ENCODE data around the gene USP35. TPM values are rescaled to one million over a fixed set of nuclear protein-coding genes. Genes with fewer than 3 reads are reported as not detected.

The USP35 gene, protein sequence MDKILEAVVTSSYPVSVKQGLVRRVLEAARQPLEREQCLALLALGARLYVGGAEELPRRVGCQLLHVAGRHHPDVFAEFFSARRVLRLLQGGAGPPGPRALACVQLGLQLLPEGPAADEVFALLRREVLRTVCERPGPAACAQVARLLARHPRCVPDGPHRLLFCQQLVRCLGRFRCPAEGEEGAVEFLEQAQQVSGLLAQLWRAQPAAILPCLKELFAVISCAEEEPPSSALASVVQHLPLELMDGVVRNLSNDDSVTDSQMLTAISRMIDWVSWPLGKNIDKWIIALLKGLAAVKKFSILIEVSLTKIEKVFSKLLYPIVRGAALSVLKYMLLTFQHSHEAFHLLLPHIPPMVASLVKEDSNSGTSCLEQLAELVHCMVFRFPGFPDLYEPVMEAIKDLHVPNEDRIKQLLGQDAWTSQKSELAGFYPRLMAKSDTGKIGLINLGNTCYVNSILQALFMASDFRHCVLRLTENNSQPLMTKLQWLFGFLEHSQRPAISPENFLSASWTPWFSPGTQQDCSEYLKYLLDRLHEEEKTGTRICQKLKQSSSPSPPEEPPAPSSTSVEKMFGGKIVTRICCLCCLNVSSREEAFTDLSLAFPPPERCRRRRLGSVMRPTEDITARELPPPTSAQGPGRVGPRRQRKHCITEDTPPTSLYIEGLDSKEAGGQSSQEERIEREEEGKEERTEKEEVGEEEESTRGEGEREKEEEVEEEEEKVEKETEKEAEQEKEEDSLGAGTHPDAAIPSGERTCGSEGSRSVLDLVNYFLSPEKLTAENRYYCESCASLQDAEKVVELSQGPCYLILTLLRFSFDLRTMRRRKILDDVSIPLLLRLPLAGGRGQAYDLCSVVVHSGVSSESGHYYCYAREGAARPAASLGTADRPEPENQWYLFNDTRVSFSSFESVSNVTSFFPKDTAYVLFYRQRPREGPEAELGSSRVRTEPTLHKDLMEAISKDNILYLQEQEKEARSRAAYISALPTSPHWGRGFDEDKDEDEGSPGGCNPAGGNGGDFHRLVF
- total RNA-seq, result 6.1 and 7.4 TPM in 2 replicates

GRCh38 chr11:78188286-78189173 is at the start of gene USP35, which contains the start of gene KCTD21:
USP35 (plus strand) TSS chr11:78188919; CDS start chr11:78196246, 7,327 bp downstream.
KCTD21 (minus strand) TSS chr11:78188626; CDS start chr11:78174554, 14,072 bp downstream.

DNA sequence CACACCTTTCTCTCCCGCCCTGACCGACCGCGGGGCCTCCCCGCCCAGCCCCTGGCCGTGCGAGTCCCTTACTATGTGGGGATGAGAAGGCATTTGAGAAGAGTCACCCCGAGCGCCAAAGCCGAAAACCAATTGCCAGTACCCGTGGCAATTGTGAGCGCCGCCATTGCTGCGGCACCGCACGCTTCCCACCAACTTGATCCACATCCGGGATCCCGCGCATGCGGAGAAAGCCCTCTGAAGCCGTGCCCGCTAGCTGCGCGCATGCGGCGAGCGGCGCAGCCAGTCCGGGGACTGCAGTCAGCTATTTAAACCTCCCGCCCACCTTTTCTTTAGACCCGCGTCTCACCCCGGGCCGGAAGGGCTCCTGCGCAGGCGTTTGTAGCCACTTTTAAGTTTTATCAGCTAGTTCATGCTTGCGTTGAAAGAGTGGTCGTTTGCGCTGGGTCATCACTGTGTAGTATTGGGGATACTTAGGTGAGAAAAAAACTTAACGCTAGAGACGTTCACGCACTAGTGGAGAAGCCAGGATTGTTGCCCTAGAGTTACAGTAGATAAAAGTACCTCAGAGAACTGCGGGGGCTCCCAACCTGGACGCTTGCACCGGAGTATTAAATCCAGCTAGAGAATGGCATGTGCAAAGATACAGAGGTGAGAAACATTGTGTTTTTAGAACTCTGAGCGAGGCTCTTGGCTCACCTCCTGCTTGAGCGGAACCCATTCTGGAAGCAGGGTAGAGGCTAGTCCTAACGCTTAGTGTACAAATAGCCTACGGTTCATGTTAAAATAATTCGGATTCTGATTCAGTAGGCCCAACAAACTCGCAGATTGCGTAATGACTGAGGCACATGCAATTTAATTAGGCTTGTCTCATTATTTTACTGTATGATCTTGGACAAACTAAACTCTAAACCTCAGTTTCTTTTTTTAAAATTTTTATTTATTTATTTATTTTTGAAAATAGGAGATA is 49.0 kb upstream of the USP35 start, which contains the start of gene ALG8:
ALG8 (minus strand) TSS at position 205 of the 970 bp plus-strand sequence; CDS start at position 167, 38 bp downstream.

Other genes with a start within 250 kb of the USP35 start
- gene INTS4, start 194.3 kb upstream of the USP35 start, total RNA-seq, result 20.8 and 22.0 TPM in 2 replicates
- gene KCTD14, start 165.6 kb upstream of the USP35 start, total RNA-seq, result 5.9 and 6.9 TPM in 2 replicates
- not detected in 2 replicates for gene THRSP, start 125.1 kb upstream of the USP35 start, total RNA-seq
- 186 and 211 TPM in 2 replicates for gene NDUFC2, start 109.1 kb upstream of the USP35 start, total RNA-seq
- gene ALG8, start 49.3 kb upstream of the USP35 start, total RNA-seq, result 34.6 and 40.5 TPM in 2 replicates
- 7.4 and 7.7 TPM in 2 replicates for gene KCTD21, start 293 bp upstream of the USP35 start, total RNA-seq
- 4.6 and 5.7 TPM in 2 replicates for gene GAB2, start 228.9 kb downstream of the USP35 start, total RNA-seq

Measured in bronchus fibroblast of lung (primary cell).